WI38 (cell line): ENCODE results near the gene FAM131C.

Experiments used
- H3K4me3 ChIP-seq: 2 replicates; pipeline ENCODE4 v1.5.1; 2011; ENCODE audit warnings: low read depth, mild to moderate bottlenecking, control low read depth, low read length
- CTCF ChIP-seq: IDR thresholded peaks from 2 replicates; pipeline ENCODE4 v1.5.1; 2012; ENCODE audit warnings: low read depth, mild to moderate bottlenecking, control low read depth, low read length

Gene FAM131C

GRCh38 chr1:16081636-16082035, 8.2 kb upstream of the FAM131C start:
- TF ChIP-seq CTCF, result no peak

GRCh38 chr1:16080422-16081150, 7.1 kb upstream of the FAM131C start:
- H3K4me3 ChIP-seq, result no peak overlapping the region
- no peak for TF ChIP-seq CTCF

More at GRCh38 chr1:16081636-16082035, 8.2 kb upstream of the FAM131C start:
- no peak overlapping the region for H3K4me3 ChIP-seq

GRCh38 chr1:16078925-16079656, 5.6 kb upstream of the FAM131C start:
- no peak overlapping the region for H3K4me3 ChIP-seq
- peak; percentile 90 for TF ChIP-seq CTCF

- no peak for TF ChIP-seq CTCF
- no peak overlapping the region for H3K4me3 ChIP-seq
These were observed 4.2 kb upstream of the FAM131C start for GRCh38 chr1:16077406-16078245.

- TF ChIP-seq CTCF, result no peak
- no peak overlapping the region for H3K4me3 ChIP-seq
These were observed 3.4 kb upstream of the FAM131C start for GRCh38 chr1:16076865-16077238.

GRCh38 chr1:16076031-16076864, 2.8 kb upstream of the FAM131C start:
- TF ChIP-seq CTCF, result no peak
- H3K4me3 ChIP-seq, result no peak overlapping the region
